ENCODE data around the gene ELAVL2.

ELAVL2 gene

GRCh38 chr9:23790351-23791260 lies 35.4 kb downstream of the ELAVL2 start:
- DNase-seq (ENCODE audit: extremely low spot score), result peak; percentile 9
- CTCF ChIA-PET, result no interaction called here
- TF ChIP-seq CTBP1 (IDR thresholded peaks at IDR 0.05; ENCODE audit: borderline replicate concordance) (peak; percentile 55), SP1 (IDR thresholded peaks at IDR 0.05) (no peak)
- POLR2A ChIA-PET, result interaction anchor here (1.2 kb wide), 1 partner anchor 36 kb away, joined by 3 read pairs; the partner anchor contains the start of gene ELAVL2

- CTCF ChIA-PET, result no interaction called here
- POLR2A ChIA-PET, result interaction anchor here (1.2 kb wide), 1 partner anchor 37 kb away, joined by 3 read pairs; the partner anchor contains the start of gene ELAVL2
Measured at GRCh38 chr9:23789529-23790254, 36.3 kb downstream of the ELAVL2 start.

GRCh38 chr9:23784962-23785361 lies 41.1 kb downstream of the ELAVL2 start:
- CTCF ChIA-PET, result no interaction called here
- TF ChIP-seq FOXM1 (IDR thresholded peaks at IDR 0.05; ENCODE audit: borderline replicate concordance), result no peak
- TF ChIP-seq PKNOX1 (IDR thresholded peaks at IDR 0.05), result peak; percentile 68
- POLR2A ChIA-PET, result no interaction called here
- no peak for DNase-seq (ENCODE audit: extremely low spot score)

More at GRCh38 chr9:23789529-23790254, 36.3 kb downstream of the ELAVL2 start:
- DNase-seq (ENCODE audit: extremely low spot score), result no peak
- TF ChIP-seq ZNF384 (IDR thresholded peaks at IDR 0.05), result peak; percentile 90
- peak; percentile 89 for TF ChIP-seq PKNOX1 (IDR thresholded peaks at IDR 0.05)
- no peak for TF ChIP-seq TARDBP (IDR thresholded peaks at IDR 0.05)
- TF ChIP-seq ARNT (IDR thresholded peaks at IDR 0.05), result no peak
- peak; percentile 72 for TF ChIP-seq CTBP1 (IDR thresholded peaks at IDR 0.05; ENCODE audit: borderline replicate concordance)

- TF ChIP-seq TARDBP (IDR thresholded peaks at IDR 0.05) (no peak), ARNT (IDR thresholded peaks at IDR 0.05) (no peak), HDGF (IDR thresholded peaks at IDR 0.05; ENCODE audit: borderline replicate concordance) (no peak), ZNF384 (IDR thresholded peaks at IDR 0.05) (no peak), FOXA1 (IDR thresholded peaks at IDR 0.05) (no peak), FOXK2 (IDR thresholded peaks at IDR 0.05) (no peak), NFRKB (IDR thresholded peaks at IDR 0.05) (no peak), SUZ12 (IDR thresholded peaks at IDR 0.05) (no peak), SP1 (IDR thresholded peaks at IDR 0.05) (no peak), CTBP1 (IDR thresholded peaks at IDR 0.05; ENCODE audit: borderline replicate concordance) (no peak)
- ChIA-PET POLR2A (no interaction called here), CTCF (no interaction called here)
- DNase-seq (ENCODE audit: extremely low spot score), result no peak
Measured at GRCh38 chr9:23783509-23783908, 42.5 kb downstream of the ELAVL2 start.

DNA sequence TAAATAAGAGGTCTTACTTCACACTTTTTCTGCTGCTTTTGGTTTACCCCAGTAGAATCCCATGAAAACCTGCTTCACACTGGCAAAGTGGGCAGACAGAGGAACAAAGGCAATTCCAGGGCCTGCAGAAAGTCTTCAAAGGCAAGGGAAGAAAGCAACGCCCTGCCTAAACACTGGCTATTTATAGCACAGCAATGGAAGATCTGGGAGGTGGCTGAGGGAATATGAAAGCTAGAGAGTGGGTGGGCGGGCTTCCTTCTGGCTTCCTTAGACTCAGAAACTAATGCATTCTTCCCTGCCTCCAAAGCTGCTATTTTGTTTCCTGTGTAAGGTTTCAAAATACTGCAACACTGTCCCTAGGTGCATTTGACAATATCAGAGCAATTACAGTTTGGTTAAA lies 46.8 kb downstream of the ELAVL2 start:
- TF ChIP-seq TARDBP (IDR thresholded peaks at IDR 0.05), result no peak
- TF ChIP-seq ZNF384 (IDR thresholded peaks at IDR 0.05), result no peak
- TF ChIP-seq ELF4 (IDR thresholded peaks at IDR 0.05), result no peak
- TF ChIP-seq BHLHE40 (IDR thresholded peaks at IDR 0.05; ENCODE audit: borderline replicate concordance), result no peak
- TF ChIP-seq NFRKB (IDR thresholded peaks at IDR 0.05), result no peak
- POLR2A ChIA-PET, result no interaction called here
- CTCF ChIA-PET, result no interaction called here
- peak; percentile 34 for DNase-seq (ENCODE audit: extremely low spot score)

DNA sequence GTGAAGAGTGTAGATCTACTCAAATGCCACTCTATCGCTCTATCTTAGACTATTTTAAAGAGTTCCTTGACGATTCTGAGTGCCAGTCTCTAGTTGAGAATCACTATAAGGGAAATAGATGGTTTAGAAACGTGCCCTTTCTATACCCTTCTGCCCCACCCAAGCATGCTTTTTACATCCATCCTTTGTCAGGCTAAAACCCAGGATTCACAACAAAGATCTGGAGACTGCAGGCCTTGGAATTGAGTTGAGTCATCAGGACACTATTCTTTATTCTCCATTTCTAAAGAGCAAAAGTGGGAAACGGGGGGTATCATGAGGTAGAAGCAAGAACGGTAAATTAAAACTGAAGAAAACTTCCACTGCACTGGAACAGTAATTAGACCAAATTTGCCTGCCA lies 48.7 kb downstream of the ELAVL2 start:
- no peak for DNase-seq (ENCODE audit: extremely low spot score)
- TF ChIP-seq BHLHE40 (IDR thresholded peaks at IDR 0.05; ENCODE audit: borderline replicate concordance) (no peak), SP1 (IDR thresholded peaks at IDR 0.05) (no peak), L3MBTL2 (conservative IDR thresholded peaks at IDR 0.05) (no peak), ZNF384 (IDR thresholded peaks at IDR 0.05) (no peak), CTBP1 (IDR thresholded peaks at IDR 0.05; ENCODE audit: borderline replicate concordance) (no peak), PKNOX1 (IDR thresholded peaks at IDR 0.05) (no peak), FOXK2 (IDR thresholded peaks at IDR 0.05) (no peak), ARNT (IDR thresholded peaks at IDR 0.05) (no peak)
- POLR2A ChIA-PET, result no interaction called here
- CTCF ChIA-PET, result no interaction called here

DNA sequence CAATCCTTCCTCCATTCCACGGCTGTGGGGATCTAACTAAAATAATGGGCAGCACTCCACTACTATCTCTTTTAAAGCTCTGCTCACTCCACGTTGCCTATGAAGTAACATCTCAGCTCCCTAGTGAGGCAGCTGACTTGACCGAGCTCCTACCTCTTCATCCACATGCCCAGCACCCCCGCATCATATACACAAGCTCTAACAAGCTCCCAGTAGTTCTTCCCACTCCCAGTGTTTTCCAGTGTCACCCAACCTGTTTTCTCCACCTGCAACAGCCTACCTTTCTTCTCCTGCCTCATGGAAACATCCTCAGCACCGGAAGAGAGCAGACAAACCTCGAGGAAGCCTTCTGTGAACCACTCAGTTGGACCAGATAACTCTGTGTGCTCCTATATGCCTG lies 50.5 kb downstream of the ELAVL2 start:
- no peak for TF ChIP-seq SUZ12 (IDR thresholded peaks at IDR 0.05)
- TF ChIP-seq CTBP1 (IDR thresholded peaks at IDR 0.05; ENCODE audit: borderline replicate concordance), result no peak
- TF ChIP-seq FOXK2 (IDR thresholded peaks at IDR 0.05), result no peak
- no peak for TF ChIP-seq ZNF384 (IDR thresholded peaks at IDR 0.05)
- TF ChIP-seq LEF1 (IDR thresholded peaks at IDR 0.05; ENCODE audit: borderline replicate concordance), result no peak
- no peak for TF ChIP-seq ELF4 (IDR thresholded peaks at IDR 0.05)
- no peak for TF ChIP-seq SP1 (IDR thresholded peaks at IDR 0.05)
- no peak for TF ChIP-seq BHLHE40 (IDR thresholded peaks at IDR 0.05; ENCODE audit: borderline replicate concordance)
- no peak for TF ChIP-seq HDGF (IDR thresholded peaks at IDR 0.05; ENCODE audit: borderline replicate concordance)
- no peak for TF ChIP-seq FOXM1 (IDR thresholded peaks at IDR 0.05; ENCODE audit: borderline replicate concordance)
- no peak for TF ChIP-seq ARNT (IDR thresholded peaks at IDR 0.05)
- TF ChIP-seq FOXA1 (IDR thresholded peaks at IDR 0.05), result no peak
- no peak for TF ChIP-seq L3MBTL2 (conservative IDR thresholded peaks at IDR 0.05)
- TF ChIP-seq TARDBP (IDR thresholded peaks at IDR 0.05), result no peak
- TF ChIP-seq NFRKB (IDR thresholded peaks at IDR 0.05), result no peak
- CTCF ChIA-PET, result no interaction called here
- no peak for DNase-seq (ENCODE audit: extremely low spot score)
- POLR2A ChIA-PET, result no interaction called here
